GM13976 (cell line): ENCODE measurements around the gene ADGRE2.

Experiments used
- DNase-seq: peaks from one replicate; pipeline ENCODE4 v3.0.0; 2012; ENCODE audit warnings: low spot score
- CTCF ChIP-seq: IDR thresholded peaks from 2 replicates; pipeline ENCODE4 v1.5.1; 2012; ENCODE audit warnings: borderline replicate concordance, mild to moderate bottlenecking; ENCODE audit not compliant: insufficient read depth; ENCODE audit errors: extremely low read depth, missing control alignments, control extremely low read depth
- in situ Hi-C: fragments of 300-500 bp; cut with MboI; formaldehyde crosslinking; loops from one replicate; pipeline ENCODE4 v1.12.0; 2022; ENCODE audit warnings: low sequenced_read_pairs, mixed read lengths, inconsistent platforms; ENCODE audit not compliant: unreplicated experiment

ADGRE2 gene

GRCh38 chr19:14722127-14722526, 56.2 kb downstream of the ADGRE2 start:
- in situ Hi-C loops, result no loop called here
- TF ChIP-seq CTCF, result no peak
- no peak for DNase-seq

- in situ Hi-C loops, result no loop called here
- no peak for DNase-seq
- no peak for TF ChIP-seq CTCF
These were observed 59.2 kb downstream of the ADGRE2 start for GRCh38 chr19:14719162-14719561.

- TF ChIP-seq CTCF, result no peak
- in situ Hi-C loops, result no loop called here
- DNase-seq, result no peak
These were observed 59.7 kb downstream of the ADGRE2 start for GRCh38 chr19:14718522-14719116.

- TF ChIP-seq CTCF, result no peak
- in situ Hi-C loops, result no loop called here
- no peak for DNase-seq
These were observed 62.5 kb downstream of the ADGRE2 start for GRCh38 chr19:14715841-14716240.

GRCh38 chr19:14704450-14704849, 73.9 kb downstream of the ADGRE2 start:
- no peak for DNase-seq
- TF ChIP-seq CTCF, result no peak
- in situ Hi-C loops, result no loop called here

- in situ Hi-C loops, result no loop called here
- no peak for TF ChIP-seq CTCF
- no peak for DNase-seq
These were observed 74.5 kb downstream of the ADGRE2 start for GRCh38 chr19:14703833-14704232.
